Gastroesophageal sphincter (tissue), 4 donors: Measurements from ENCODE around the gene TMEM26. TPM values are rescaled to one million over a fixed set of nuclear protein-coding genes. Genes with fewer than 3 reads are reported as not detected.

Experiments used
- ATAC-seq: fragments of 150-250 bp; one replicate; pipeline ENCODE4 v1.9.1; 2016; ENCODE audit warnings: mild to moderate bottlenecking, moderate library complexity
- H3K27ac ChIP-seq, 4 donors: fragments of 200-600 bp; sonication (generic) in 3 of 4; 1 replicate in 3 of 4; 2 replicates in 1 of 4; pipeline ENCODE4 v1.5.1; 2016 to 2019
- H3K27me3 ChIP-seq: fragments of 200-600 bp; sonication (generic); one replicate; pipeline ENCODE4 v1.5.1; 2019
- H3K36me3 ChIP-seq, 2 donors: fragments of 200-600 bp; sonication (generic); one replicate each; pipeline ENCODE4 v1.5.1; 2019; ENCODE audit warnings: control low read depth in 1 of 2
- H3K4me1 ChIP-seq, 3 donors: fragments of 200-600 bp; sonication (generic); 1 replicate in 2 of 3; 2 replicates in 1 of 3; pipeline ENCODE4 v1.5.1; 2016 to 2019; ENCODE audit warnings: control low read depth in 2 of 3
- H3K4me3 ChIP-seq, 2 donors: fragments of 200-600 bp; sonication (generic); one replicate each; pipeline ENCODE4 v1.5.1; 2019; ENCODE audit warnings: mild to moderate bottlenecking in 1 of 2, moderate library complexity in 1 of 2
- H3K9me3 ChIP-seq, 3 donors: fragments of 200-600 bp; sonication (generic); one replicate each; pipeline ENCODE4 v1.5.1; 2017 to 2019; ENCODE audit warnings: control low read depth in 2 of 3
- CTCF ChIP-seq, 4 experiments: fragments of 200-600 bp in 2 of 4; fragments of 450-650 bp in 2 of 4; sonication (generic) in 1 of 4; IDR thresholded peaks; one replicate each; pipeline ENCODE4 v1.5.1; 2017 to 2019; ENCODE audit warnings: antibody characterized with exemption in 4 of 4, mild to moderate bottlenecking in 2 of 4, moderate library complexity in 2 of 4
- EP300 ChIP-seq: sonication (generic); formaldehyde crosslinking; IDR thresholded peaks from one replicate; pipeline ENCODE4 v1.6.1; 2017; ENCODE audit warnings: antibody characterized with exemption, mild to moderate bottlenecking
- POLR2A ChIP-seq, 2 donors: fragments of 450-650 bp; IDR thresholded peaks; one replicate each; pipeline ENCODE4 v1.6.1; 2017; ENCODE audit warnings: antibody characterized with exemption in 2 of 2, mild to moderate bottlenecking in 2 of 2, moderate library complexity in 1 of 2
- POLR2AphosphoS5 ChIP-seq: sonication (generic); formaldehyde crosslinking; IDR thresholded peaks from one replicate; pipeline ENCODE4 v1.6.1; 2017; ENCODE audit warnings: antibody characterized with exemption
- WGBS, 2 donors: methylation state at CpG; one replicate each; pipeline ENCODE4 v1.1.5; 2018; ENCODE audit warnings: low coverage in 1 of 2; 5-methylcytosine and 5-hydroxymethylcytosine counted together
- total RNA-seq, 4 donors: library from RNA; depleted of rRNA; stranded (reverse); fragments of >200 nt; gene quantifications; one replicate each; pipeline ENCODE4 v1.1.0, GENCODE V29; 2016

TMEM26 gene
- total RNA-seq, 4 donors from 2014 or later = 0.12 to 1.7 (median 0.40) TPM; not detected in 1

- Histone ChIP-seq H3K27me3 (no peaks in the 10 kb centered on the region), H3K27ac (no peak overlapping the region), H3K9me3 (no peaks in the 10 kb centered on the region), H3K4me3 (no peak overlapping the region), H3K4me1 (no peaks in the 10 kb centered on the region), H3K36me3 (no peaks in the 10 kb centered on the region)
- no peak for TF ChIP-seq EP300
- no peak for TF ChIP-seq POLR2A (IDR thresholded peaks at IDR 0.05)
- TF ChIP-seq POLR2AphosphoS5 = no peak
- no peak for TF ChIP-seq CTCF (IDR thresholded peaks at IDR 0.05)
- 46 to 67% methylated on average over 1 of the region's 1 CpG for WGBS, 2 donors
- no peak for ATAC-seq
Measured at GRCh38 chr10:61486251-61486650, 33.1 kb upstream of the TMEM26 start.

- H3K4me1 ChIP-seq = no peaks in the 10 kb centered on the region
- WGBS, 2 donors = 66 to 72% methylated on average over 3 of the region's 3 CpGs
- TF ChIP-seq POLR2AphosphoS5 (no peak), CTCF (IDR thresholded peaks at IDR 0.05) (no peak), EP300 (no peak), POLR2A (IDR thresholded peaks at IDR 0.05) (no peak)
- no peaks in the 10 kb centered on the region for H3K9me3 ChIP-seq
- ATAC-seq = no peak
- H3K27me3 ChIP-seq = no peaks in the 10 kb centered on the region
- no peak overlapping the region for H3K4me3 ChIP-seq
- no peaks in the 10 kb centered on the region for H3K36me3 ChIP-seq
- no peak overlapping the region for H3K27ac ChIP-seq
Measured at GRCh38 chr10:61481597-61481996, 28.4 kb upstream of the TMEM26 start.

- ATAC-seq = no peak
- TF ChIP-seq CTCF (IDR thresholded peaks at IDR 0.05) (no peak), EP300 (no peak), POLR2A (IDR thresholded peaks at IDR 0.05) (no peak), POLR2AphosphoS5 (no peak)
- H3K27ac ChIP-seq = no peak overlapping the region
- 38 to 80% methylated on average over 1 to 2 of the region's 2 CpGs for WGBS, 2 donors
- no peaks in the 10 kb centered on the region for H3K9me3 ChIP-seq
- H3K27me3 ChIP-seq = no peaks in the 10 kb centered on the region
- H3K4me3 ChIP-seq = no peak overlapping the region
- H3K4me1 ChIP-seq = no peaks in the 10 kb centered on the region
- H3K36me3 ChIP-seq = no peaks in the 10 kb centered on the region
Measured at GRCh38 chr10:61480208-61480607, 27.0 kb upstream of the TMEM26 start.

GRCh38 chr10:61478621-61479312, 25.6 kb upstream of the TMEM26 start:
- Histone ChIP-seq H3K27ac (no peak overlapping the region), H3K4me3 (no peak overlapping the region), H3K9me3 (no peaks in the 10 kb centered on the region), H3K4me1 (no peaks in the 10 kb centered on the region), H3K27me3 (no peaks in the 10 kb centered on the region), H3K36me3 (no peaks in the 10 kb centered on the region)
- ATAC-seq = no peak
- no peak for TF ChIP-seq EP300
- no peak for TF ChIP-seq POLR2A (IDR thresholded peaks at IDR 0.05)
- TF ChIP-seq POLR2AphosphoS5 = no peak
- no peak for TF ChIP-seq CTCF (IDR thresholded peaks at IDR 0.05)
- WGBS, 2 donors = 66 to 71% methylated on average over 4 of the region's 4 CpGs

- WGBS, 2 donors = 54 to 83% methylated on average over 1 of the region's 1 CpG
- Histone ChIP-seq H3K9me3 (no peaks in the 10 kb centered on the region), H3K4me1 (no peaks in the 10 kb centered on the region), H3K36me3 (no peaks in the 10 kb centered on the region), H3K27ac (no peak overlapping the region), H3K27me3 (no peaks in the 10 kb centered on the region), H3K4me3 (no peak overlapping the region)
- ATAC-seq = no peak
- no peak for TF ChIP-seq EP300
- no peak for TF ChIP-seq POLR2AphosphoS5
- TF ChIP-seq CTCF (IDR thresholded peaks at IDR 0.05) = no peak
Measured at GRCh38 chr10:61477451-61477850, 24.3 kb upstream of the TMEM26 start.
